Measurements from ENCODE around the gene CTIF.

CTIF gene

DNA sequence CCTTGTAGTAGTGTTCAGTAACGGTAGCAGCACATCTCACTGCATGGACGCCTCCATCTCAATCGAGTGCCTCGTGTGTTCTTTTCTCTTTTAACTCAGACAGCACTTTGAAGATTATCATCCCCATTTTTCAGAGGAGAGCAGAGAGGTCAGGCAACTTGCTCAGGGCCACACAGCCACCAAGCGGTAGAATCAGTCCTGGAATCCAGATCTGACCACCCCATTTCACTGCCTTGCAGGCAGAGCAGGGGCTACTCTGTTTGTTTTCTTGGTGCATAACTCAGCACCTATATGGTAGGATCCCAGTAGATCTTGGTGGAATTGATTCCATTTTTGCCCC is 282.4 kb downstream of the CTIF start:
- DNase-seq (ENCODE audit: low spot score): no peak

DNA sequence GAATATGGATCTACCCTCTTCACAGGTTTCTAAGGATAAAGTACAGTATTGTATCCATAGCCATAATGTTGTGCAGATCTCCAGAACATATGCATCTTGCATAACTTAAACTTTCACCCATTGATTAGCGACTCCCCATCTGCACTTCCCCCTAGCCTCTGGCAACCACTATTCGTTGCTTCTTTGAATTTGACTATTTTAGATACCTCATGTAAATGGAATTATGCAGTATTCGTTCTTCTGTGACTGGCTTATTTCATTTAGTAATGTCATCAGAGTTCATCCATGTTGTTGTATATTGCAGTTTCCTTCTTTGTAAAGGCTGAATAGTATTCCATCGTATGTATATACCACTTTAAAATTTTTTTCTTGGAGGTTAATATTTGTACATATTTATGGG is 283.0 kb downstream of the CTIF start:
- DNase-seq (ENCODE audit: low spot score): no peak

DNA sequence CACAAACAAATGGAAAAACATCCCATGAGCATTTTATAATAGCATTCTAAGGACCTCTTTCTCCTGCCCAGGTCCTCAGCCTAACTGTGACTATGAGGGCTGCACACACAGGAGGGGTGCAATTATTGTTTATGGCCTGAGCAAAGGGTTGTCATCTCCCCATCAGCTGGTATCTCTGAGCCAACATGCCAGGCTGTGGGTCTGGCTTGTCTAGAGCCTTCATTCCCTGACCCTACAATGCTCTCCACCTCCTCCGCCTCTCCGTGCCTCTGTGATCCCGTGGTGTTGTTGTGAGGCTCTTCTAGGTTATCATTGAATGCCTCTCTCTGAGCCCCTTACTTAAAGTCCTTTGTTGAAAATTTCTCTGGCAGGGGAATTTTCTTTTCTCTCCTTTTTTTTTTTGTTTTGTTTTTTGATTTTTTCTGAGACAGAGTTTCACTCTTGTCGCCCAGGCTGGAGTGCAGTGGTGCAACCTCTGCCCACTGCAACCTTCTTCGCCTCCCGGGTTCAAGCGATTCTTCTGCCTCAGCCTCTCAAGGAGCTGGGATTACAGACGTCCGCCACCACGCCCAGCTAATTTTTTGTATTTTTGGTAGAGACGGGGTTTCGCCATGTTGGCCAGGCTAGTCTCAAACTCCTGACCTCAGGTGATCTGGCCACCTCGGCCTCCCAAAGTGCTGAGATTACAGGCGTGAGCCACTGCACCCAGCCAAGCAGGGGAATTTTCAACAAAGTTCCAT is 285.6 kb downstream of the CTIF start:
- DNase-seq (ENCODE audit: low spot score): no peak

DNA sequence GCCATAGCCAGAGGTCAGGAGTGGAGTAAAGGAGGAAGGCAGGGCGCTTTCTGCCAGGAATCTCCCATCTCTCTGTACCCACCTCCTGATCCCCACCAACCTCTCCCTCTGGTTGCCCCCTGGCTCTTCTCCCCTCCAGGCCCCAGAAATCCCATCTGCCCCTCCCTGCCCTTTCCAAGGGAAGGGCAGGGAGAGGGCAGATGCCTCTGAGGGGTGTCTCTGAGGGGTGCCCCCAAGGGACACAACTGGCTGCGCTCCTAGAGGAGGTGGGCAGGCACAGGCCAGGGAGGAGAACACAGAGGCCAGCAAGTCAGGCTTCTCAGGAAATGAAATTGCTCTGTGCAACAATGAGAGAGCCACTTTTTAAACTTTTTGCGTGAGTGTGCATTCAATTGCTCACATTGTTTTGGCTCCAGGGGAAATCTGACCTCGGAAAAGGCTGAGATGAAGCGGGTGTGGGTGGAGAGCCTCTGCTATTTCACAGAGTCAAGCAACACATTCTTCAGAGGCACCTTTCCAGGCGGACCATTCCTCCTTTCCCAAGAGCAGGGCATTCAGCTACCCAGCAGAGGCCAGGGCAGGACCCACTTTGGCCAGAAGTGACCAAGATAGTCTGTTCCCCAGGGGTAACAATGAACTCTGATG is 286.4 kb downstream of the CTIF start:
- no peak for DNase-seq (ENCODE audit: low spot score)

DNA sequence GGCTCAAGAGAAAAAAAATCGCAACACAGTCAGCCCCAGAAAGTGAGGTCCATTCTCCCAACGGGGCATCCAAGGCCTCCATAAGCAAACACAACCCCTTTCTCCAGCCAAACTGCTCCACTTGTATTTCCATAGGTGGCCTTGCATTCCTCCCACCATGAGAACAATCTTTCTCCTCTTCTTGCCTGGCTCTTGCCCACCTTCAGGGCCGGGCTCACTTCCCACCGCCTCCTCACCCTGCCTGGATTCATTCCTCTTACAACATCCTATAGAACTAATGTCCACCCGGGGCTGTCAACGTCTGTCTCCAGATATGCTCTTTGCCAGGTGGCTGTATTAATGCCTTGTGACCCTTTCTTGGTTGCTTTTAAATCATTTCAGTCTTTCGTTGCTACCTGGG is 287.4 kb downstream of the CTIF start:
- DNase-seq (ENCODE audit: low spot score): no peak

DNA sequence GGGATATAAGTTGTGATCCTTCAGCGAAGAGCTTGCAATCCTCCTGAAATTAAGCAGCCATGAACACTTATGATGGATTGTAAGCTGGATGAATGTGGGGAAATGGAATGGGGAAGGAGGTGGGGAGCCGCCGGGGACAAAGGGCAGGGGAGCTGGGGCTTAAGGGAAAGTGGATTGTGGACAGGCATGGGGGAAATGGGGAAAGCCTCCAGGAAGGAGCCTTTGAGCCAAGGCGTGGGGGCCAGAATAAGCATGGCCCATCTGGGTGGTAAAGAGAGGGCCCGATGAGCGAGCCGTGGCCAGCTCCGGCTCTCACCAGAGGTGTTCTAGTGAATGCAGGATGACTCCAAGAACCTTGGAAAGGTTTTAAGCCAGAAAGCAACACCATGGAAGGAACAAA is 288.0 kb downstream of the CTIF start:
- DNase-seq (ENCODE audit: low spot score): no peak

DNA sequence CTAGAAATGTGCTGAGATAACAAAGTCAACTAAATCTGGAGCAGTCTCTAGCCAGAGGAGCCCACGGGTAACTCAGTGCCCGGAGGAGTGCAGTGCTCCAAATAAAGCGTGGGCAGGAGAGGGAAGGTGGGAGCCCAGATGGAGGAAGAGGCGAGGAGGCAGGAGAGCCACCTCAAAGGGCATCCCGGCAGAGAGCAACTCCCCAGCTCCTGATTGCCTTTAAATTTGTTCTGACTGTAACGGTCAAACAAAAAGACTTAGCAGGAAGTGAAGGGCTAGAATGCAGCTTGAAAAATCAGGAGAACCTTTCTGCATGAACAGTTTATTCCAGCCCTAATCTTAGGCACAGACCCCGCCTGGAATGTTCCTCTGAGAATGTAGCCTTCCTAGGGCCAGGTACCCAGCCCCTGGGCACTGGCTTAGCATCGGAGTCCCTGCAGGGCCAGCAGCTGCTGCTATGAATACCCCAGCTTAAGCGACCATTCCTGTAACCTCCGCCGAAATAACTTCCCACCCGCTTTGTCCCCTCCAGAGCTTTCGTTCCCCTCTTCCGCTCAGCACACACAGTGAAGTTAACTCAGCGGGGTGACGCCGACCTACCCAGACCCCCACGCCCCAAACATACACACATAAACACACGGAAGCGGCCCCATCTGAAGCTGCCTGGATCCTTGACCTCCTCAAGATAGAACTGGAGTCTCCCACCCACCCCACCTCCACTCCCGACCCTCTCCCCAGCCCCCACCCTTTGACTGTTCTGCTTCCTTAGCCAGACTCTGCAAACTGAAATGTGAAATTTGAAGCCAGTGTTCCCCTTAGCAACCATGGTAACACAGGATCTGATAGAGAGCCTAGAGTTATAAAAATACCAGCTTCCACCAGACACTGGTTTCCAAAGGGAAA is 288.7 kb downstream of the CTIF start:
- DNase-seq (ENCODE audit: low spot score): peak; percentile 44

DNA sequence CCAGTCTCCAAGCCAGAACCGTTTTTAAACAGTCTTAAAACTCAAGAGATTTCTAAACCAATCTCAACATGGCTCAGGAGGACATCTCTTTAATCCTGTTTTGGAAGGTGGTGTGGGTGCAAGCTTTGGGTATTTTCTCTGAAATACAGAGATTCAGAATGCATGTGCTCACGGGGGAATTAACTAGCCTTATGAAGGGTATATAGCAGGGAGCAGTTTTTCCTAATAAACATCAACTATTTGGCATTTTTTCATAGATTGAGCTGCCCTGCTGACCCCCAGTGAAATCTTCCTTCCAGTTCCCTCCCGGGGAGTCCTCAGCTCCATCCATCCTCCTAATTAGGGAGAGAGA is 289.3 kb downstream of the CTIF start:
- DNase-seq (ENCODE audit: low spot score): no peak

DNA sequence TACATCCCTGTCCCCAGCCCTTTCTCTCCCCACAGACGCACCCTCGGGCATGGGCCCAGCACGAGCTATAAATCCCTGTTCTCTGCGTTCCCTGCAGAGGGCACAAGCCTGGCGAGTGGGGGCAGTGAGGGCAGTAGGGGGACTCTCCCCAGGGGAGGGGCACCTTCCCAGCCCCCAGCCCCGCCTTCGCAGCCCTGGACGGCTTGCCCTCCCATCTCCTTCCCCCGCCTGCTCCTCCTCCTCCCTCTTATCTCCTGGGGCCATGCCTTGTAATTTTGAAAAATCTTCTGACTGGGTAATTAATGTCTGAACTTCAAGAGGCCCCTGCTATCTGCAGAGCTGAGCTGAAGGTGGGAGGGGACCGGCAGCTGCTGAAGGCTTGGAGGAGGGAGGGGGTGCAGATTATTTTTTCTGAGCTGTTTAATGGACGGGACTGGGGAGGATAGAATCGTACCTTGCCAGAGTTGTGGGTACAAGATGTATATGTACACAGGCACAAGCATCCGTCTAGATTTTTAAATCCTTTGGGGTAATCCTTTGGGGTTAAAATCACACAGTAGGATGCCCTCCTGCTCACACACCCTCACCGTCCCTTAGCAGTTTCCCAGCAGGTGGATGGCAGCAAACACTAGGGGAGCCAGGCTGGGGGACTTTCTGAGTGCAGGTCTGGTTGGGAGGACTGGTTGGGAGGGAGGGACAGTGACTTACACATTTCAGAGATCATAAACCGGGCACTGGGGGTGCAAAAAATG is 290.0 kb downstream of the CTIF start:
- no peak for DNase-seq (ENCODE audit: low spot score)

DNA sequence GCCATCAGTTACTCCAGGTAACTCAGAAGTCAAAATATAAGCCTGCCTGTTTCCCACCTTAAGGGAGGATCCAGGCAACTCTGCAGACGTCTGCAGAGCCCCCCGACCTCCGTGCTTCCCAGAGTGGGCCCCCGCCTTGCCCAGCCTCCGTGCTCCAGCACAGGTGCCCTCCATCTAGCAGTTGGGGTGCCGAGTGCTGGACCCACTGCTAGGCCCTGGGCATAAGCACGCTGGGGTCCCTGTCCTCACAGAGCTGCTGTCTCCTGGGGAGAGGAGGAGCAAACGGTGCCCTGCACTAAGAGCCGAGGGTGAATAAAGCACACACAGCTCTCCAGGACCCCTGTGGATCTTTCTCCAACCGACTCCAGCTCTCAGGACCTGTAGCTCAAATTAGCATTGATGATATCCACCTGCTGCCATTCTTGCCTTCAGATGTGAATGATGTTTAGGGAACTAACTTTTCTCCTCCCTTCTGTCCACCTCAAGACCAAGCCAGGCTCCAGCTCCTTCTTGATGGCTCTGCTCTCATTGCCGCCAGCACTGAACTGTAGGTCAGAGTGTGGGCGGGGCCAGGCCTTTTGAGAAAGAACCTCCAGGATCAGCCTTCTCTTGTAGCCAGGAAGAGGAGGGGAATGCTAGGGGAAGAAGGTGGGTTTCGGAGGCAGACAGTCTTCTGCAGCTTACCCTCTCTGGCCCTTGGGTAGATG is 290.8 kb downstream of the CTIF start:
- no peak for DNase-seq (ENCODE audit: low spot score)

DNA sequence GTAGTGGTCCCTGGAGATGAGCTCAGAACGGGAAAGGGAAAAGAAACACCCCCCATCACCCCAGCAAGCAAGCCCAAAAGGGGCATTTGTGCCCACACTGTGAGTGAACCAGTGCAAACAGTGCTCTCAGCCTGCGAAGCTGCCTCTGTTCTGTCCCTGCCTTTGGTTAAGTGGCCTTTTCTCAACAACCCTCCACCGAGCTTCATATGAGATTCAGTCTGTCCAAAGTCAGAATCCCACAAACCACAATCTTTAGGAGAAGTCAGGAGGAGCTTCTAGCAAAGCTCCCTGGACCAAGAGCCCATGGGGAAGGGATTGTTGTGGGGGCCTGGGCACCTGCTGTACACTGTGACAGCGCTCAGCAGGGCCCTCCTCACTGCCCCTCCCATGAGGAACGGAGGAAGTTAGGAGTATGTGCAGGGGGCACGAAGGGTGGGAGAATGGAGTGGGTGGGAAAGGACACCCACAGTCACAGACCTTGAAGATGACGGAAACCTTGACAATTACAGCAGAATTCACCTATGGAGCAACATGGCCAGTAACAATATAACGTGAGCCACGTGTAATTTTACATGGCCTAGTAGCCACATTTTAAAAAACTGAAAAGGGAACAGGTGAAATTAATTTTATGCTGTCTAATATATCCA is 292.4 kb downstream of the CTIF start:
- DNase-seq (ENCODE audit: low spot score): no peak

DNA sequence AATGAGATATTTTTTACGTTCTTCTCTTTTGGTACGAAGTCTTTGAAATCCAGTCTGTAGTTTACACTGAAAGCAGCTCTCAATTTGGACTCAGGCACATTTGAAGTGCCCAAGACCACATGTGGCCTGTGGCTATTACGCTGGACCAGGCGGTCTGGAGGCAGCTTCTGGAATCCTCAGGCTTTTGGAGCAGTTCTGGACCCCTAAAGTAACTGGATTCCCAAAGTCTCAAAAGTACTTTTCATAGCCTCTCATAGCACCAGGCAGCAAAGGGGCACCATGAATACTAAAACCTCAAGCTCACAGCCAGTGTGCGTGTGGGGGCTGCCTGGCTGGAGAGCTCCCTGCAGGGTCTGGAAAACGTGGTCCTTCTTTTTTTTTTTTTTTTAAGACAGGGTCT is 293.0 kb downstream of the CTIF start:
- no peak for DNase-seq (ENCODE audit: low spot score)

DNA sequence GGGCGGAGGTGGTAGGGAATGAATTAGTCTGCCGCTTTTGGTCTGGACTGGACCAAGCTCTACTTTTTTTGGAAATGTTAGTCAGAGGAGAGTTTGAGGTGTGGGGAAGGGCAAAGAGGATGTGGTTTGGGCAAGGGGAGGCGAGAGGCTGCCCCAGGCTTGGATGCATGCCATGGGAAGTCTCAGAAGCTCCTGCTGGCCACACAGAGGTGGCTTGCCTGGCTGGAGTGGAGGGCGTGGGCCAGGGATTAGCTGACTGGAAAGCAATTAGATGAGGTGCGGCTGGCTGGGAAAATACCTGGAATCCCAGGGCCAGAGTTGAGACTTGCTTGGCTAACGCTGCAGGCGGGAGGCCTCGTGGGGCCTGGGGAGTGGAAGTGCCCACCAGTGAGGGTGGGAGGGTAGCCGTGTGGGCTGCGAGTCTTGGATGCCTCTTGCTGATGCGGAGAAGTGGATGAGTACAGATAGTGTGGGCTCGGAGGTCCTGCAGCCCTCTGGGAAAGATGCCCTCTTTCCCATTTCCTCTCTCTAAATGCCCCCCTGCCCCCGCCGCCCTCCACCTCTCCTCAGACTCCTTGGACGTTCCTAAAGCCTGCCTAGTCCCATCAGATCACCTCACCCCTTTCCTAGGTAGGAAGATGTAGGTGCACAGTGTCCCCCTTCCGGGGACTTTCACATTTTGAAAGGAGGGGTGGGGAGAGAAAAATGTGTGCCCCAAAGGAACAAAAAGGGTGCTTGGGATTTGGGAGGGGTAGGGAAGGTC is 294.3 kb downstream of the CTIF start:
- DNase-seq (ENCODE audit: low spot score): peak; percentile 61

DNA sequence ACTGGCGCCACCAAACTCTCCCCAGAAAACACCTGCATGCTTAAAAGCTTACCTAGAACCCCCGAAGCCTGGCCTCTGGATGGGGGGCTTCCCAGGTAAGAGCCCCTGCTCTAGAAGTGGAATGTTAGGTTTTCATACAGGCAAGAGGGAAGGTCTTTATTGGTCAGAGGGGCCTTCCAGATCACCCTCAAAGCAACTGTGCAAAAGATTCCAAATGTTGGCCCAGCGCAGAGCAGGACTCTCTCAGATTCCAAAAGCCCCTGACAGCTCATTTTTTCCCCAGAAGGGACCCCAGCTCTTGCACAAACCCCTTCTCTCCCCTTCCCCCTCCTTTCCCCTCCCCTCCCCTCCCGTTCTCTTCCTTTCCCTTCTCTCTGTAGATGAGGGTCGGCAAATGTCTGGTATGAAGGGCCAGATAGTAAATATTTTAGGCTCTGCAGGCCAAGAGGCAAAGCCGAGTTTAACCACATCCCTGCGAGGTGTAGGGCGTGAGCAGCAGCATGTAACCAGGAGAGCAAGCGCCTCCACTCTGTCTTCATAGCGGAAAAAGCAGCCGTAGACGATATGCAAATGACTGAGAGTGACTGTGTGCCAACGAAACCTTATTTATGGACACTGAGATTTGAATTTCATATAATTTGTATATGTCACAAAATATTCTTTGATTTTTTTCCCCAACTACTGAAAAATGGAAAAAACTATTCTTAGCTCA is 295.0 kb downstream of the CTIF start:
- no peak for DNase-seq (ENCODE audit: low spot score)

DNA sequence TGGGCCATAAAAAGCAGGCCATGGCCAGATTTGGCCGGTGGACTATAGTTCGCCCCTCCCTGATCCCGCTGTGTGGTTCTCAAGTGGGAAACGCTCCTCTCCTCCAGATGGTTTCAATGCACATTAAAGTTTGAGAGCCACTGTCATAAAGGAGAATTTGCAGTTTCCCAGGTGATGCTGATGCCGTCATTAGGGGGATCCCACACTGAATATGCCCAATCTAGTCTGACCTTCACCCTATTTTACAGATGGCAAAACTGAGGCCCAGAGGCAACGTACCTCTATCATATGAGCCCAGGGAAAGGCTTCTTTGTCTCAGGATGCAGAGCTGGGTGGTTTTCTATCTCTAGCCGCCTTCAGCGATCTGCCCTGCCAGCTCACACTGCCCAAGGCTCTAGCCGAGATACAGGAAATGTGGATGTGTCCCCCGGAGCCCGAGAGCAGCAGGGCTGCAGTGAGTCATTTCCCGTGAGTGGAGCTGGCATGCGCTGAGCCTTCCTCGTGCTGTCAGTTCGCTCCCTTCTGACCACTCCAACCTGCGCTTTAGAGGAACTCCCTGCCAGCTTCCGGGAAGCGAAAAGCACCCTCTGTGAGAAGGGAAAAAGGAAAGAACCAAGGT is 295.7 kb downstream of the CTIF start:
- peak; percentile 72 for DNase-seq (ENCODE audit: low spot score)

DNA sequence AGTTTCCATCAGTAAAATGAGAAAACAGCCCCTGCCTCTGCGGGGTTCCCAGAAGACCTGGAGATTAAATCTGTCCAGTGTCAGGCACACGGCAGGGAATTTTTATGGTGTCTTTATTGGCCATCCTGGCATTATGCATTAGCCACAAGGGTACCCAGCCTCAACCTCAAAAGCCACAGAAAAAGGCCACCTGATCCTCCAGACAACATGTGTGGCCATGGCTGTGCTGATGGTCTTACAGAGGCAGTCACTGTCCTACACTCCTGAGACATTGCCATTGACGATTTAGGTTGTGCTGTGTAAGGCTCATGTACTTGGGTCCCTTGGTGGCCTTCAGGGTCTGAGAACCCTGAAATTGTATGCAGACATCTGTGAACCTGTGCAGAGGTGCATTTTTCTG is 296.3 kb downstream of the CTIF start:
- DNase-seq (ENCODE audit: low spot score): no peak

DNA sequence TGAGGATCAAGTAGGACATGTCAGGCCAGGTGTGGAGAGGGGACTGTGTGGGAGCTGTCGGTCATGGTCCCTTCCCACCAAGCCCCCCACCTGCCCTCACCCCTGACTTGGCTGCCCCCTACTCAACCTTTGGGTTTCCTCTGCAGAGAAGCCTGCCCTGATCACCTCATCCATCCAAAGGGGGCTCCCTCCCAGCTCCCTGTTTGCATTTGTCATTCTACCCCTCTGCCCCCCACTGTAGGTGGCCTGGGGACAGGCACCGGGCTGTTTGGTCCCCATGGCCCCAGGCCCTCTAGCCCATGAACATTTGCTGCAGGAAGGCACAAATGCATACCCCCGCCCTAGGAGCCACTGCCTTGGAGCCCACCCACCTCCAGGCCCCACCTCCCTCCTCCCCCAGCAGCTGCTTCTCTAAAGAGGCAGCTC is 296.9 kb downstream of the CTIF start:
- no peak for DNase-seq (ENCODE audit: low spot score)

DNA sequence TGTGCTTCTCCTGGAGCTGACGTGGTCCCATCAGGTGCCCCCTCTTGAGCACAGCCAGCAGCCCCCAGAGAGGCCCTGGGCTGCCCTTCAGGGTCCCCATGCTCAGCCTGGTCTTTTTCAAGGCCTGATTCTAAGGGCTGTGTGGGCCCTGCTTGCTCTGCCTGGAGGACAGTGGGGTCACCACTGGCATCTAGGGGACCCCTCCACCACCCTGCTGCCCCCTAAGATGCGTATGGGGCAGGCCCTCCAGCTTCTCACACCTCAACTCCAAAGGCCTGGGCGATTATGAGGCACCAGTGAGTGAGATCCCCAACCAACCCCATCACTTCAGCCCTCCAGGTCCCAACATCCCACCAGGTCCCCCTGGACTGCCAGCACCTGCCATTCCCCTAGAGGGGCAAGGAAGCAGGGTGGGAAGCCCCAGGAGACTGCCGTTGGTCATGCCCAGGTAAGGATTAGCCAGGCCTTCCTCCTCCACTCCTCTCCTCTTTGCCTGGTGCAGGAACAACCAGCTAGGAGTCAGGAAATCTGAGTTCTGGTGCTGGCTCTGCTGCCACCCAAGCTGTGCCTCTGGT is 297.5 kb downstream of the CTIF start:
- no peak for DNase-seq (ENCODE audit: low spot score)

Data from Ammon's horn (tissue), 1 donor.